WTC11 (cell line): ENCODE data around the gene KRT16.
"Not testable (repeated sequence)": the region's sequence is repeated elsewhere in the genome, so short reads cannot be mapped to it uniquely, and the experiment has no call there.

Source experiments
- ETV6 ChIP-seq: sonication (generic); formaldehyde crosslinking; IDR thresholded peaks from 2 replicates; pipeline ENCODE4 v1.8.1; 2022; ENCODE audit warnings: mild to moderate bottlenecking, missing genetic modification reagents
- FOXK1 ChIP-seq: sonication (generic); formaldehyde crosslinking; IDR thresholded peaks from 2 replicates; pipeline ENCODE4 v1.8.0; 2022; ENCODE audit warnings: mild to moderate bottlenecking, moderate library complexity, missing genetic modification reagents
- JUN ChIP-seq: sonication (generic); formaldehyde crosslinking; IDR thresholded peaks from 2 replicates; pipeline ENCODE4 v1.8.0; 2023; ENCODE audit warnings: mild to moderate bottlenecking, missing genetic modification reagents
- KAT7 ChIP-seq: sonication (generic); formaldehyde crosslinking; IDR thresholded peaks from 2 replicates; pipeline ENCODE4 v1.8.1; 2023; ENCODE audit warnings: missing genetic modification reagents, mild to moderate bottlenecking, borderline replicate concordance
- NFYB ChIP-seq: sonication (generic); formaldehyde crosslinking; conservative IDR thresholded peaks from 2 replicates; pipeline ENCODE4 v1.8.0; 2022; ENCODE audit warnings: low read depth, missing genetic modification reagents
- STAT6 ChIP-seq: sonication (generic); formaldehyde crosslinking; conservative IDR thresholded peaks from 2 replicates; pipeline ENCODE4 v1.8.1; 2023; ENCODE audit warnings: mild to moderate bottlenecking, low read depth, missing genetic modification reagents, moderate library complexity
- TP53 ChIP-seq: sonication (generic); formaldehyde crosslinking; IDR thresholded peaks from 2 replicates; pipeline ENCODE4 v1.8.1; 2023; ENCODE audit warnings: mild to moderate bottlenecking, missing genetic modification reagents
- USF2 ChIP-seq: sonication (generic); formaldehyde crosslinking; IDR thresholded peaks from 2 replicates; pipeline ENCODE4 v1.8.1; 2023; ENCODE audit warnings: mild to moderate bottlenecking, missing genetic modification reagents, moderate library complexity
- TF ChIP-seq, protein P1 (sequence below): fragments of 200-600 bp; IDR thresholded peaks from 2 replicates; pipeline ENCODE4 v1.8.0; 2022; ENCODE audit warnings: antibody characterized with exemption
- TF ChIP-seq, protein P2 (sequence below): sonication (generic); formaldehyde crosslinking; IDR thresholded peaks from 2 replicates; pipeline ENCODE4 v1.8.1; 2022; ENCODE audit warnings: low read depth, missing genetic modification reagents, borderline replicate concordance

- TF ChIP-seq, protein P1, sequence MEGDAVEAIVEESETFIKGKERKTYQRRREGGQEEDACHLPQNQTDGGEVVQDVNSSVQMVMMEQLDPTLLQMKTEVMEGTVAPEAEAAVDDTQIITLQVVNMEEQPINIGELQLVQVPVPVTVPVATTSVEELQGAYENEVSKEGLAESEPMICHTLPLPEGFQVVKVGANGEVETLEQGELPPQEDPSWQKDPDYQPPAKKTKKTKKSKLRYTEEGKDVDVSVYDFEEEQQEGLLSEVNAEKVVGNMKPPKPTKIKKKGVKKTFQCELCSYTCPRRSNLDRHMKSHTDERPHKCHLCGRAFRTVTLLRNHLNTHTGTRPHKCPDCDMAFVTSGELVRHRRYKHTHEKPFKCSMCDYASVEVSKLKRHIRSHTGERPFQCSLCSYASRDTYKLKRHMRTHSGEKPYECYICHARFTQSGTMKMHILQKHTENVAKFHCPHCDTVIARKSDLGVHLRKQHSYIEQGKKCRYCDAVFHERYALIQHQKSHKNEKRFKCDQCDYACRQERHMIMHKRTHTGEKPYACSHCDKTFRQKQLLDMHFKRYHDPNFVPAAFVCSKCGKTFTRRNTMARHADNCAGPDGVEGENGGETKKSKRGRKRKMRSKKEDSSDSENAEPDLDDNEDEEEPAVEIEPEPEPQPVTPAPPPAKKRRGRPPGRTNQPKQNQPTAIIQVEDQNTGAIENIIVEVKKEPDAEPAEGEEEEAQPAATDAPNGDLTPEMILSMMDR, result not testable (repeated sequence)
- TF ChIP-seq, protein P2, sequence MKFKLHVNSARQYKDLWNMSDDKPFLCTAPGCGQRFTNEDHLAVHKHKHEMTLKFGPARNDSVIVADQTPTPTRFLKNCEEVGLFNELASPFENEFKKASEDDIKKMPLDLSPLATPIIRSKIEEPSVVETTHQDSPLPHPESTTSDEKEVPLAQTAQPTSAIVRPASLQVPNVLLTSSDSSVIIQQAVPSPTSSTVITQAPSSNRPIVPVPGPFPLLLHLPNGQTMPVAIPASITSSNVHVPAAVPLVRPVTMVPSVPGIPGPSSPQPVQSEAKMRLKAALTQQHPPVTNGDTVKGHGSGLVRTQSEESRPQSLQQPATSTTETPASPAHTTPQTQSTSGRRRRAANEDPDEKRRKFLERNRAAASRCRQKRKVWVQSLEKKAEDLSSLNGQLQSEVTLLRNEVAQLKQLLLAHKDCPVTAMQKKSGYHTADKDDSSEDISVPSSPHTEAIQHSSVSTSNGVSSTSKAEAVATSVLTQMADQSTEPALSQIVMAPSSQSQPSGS, result not testable (repeated sequence)
- TF ChIP-seq FOXK1 (CRISPR knock-in tag); JUN (CRISPR knock-in tag); ETV6 (CRISPR knock-in tag); KAT7; USF2 (CRISPR knock-in tag); TP53 (CRISPR knock-in tag); STAT6 (CRISPR knock-in tag); NFYB: not testable (repeated sequence)
These were observed 2.2 kb upstream of the KRT16 start for GRCh38 chr17:41614767-41615166.
